HEK293T (cell line): ENCODE measurements around the gene NPR3.

ENCODE experiments used
- CTCF ChIA-PET: fragments of 350-600 bp; formaldehyde crosslinking; extraction: SDS; loops from one replicate; lab custom pipeline; 2021; ENCODE audit warnings: antibody characterized with exemption, inconsistent platforms; lab: Yijun Ruan, JAX
- POLR2A ChIA-PET: fragments of 350-600 bp; formaldehyde crosslinking; extraction: SDS; loops from one replicate; lab custom pipeline; 2020; ENCODE audit warnings: antibody characterized with exemption, inconsistent platforms; lab: Yijun Ruan, JAX
- DNase-seq: peaks from one replicate; pipeline ENCODE4 v3.0.0; 2012; ENCODE audit warnings: mixed read lengths; ENCODE audit errors: extremely low spot score
- ARNT ChIP-seq: fragments of 450-650 bp; IDR thresholded peaks from 2 replicates; pipeline ENCODE4 v1.6.1; 2017; ENCODE audit warnings: mild to moderate bottlenecking
- BHLHE40 ChIP-seq: fragments of 450-650 bp; IDR thresholded peaks from 2 replicates; pipeline ENCODE4 v1.6.1; 2016; ENCODE audit warnings: mild to moderate bottlenecking, moderate library complexity, borderline replicate concordance
- CTBP1 ChIP-seq: fragments of 450-650 bp; IDR thresholded peaks from 2 replicates; pipeline ENCODE4 v1.6.1; 2016; ENCODE audit warnings: borderline replicate concordance
- ELF4 ChIP-seq: fragments of 450-650 bp; IDR thresholded peaks from 2 replicates; pipeline ENCODE4 v1.6.1; 2017; ENCODE audit warnings: antibody characterized with exemption
- FOXA1 ChIP-seq: fragments of 450-650 bp; IDR thresholded peaks from 2 replicates; pipeline ENCODE4 v1.6.1; 2016; ENCODE audit warnings: mild to moderate bottlenecking
- FOXK2 ChIP-seq: fragments of 450-650 bp; IDR thresholded peaks from 2 replicates; pipeline ENCODE4 v1.6.1; 2016; ENCODE audit warnings: mild to moderate bottlenecking
- FOXM1 ChIP-seq: fragments of 450-650 bp; IDR thresholded peaks from 2 replicates; pipeline ENCODE4 v1.6.1; 2017; ENCODE audit warnings: mild to moderate bottlenecking, borderline replicate concordance
- HDGF ChIP-seq: fragments of 450-650 bp; IDR thresholded peaks from 2 replicates; pipeline ENCODE4 v1.6.1; 2017; ENCODE audit warnings: antibody characterized with exemption, borderline replicate concordance
- L3MBTL2 ChIP-seq: fragments of 450-650 bp; conservative IDR thresholded peaks from 2 replicates; pipeline ENCODE4 v1.6.1; 2016; ENCODE audit warnings: mild to moderate bottlenecking
- LEF1 ChIP-seq: fragments of 450-650 bp; IDR thresholded peaks from 2 replicates; pipeline ENCODE4 v1.6.1; 2017; ENCODE audit warnings: mild to moderate bottlenecking, borderline replicate concordance
- NFRKB ChIP-seq: fragments of 450-650 bp; IDR thresholded peaks from 2 replicates; pipeline ENCODE4 v1.6.1; 2016; ENCODE audit warnings: mild to moderate bottlenecking, moderate library complexity
- SP1 ChIP-seq: fragments of 450-650 bp; IDR thresholded peaks from 2 replicates; pipeline ENCODE4 v1.6.1; 2017
- SUZ12 ChIP-seq: fragments of 450-650 bp; IDR thresholded peaks from 2 replicates; pipeline ENCODE4 v1.6.1; 2016; ENCODE audit warnings: mild to moderate bottlenecking
- TARDBP ChIP-seq: fragments of 450-650 bp; IDR thresholded peaks from 2 replicates; pipeline ENCODE4 v1.6.1; 2016
- ZNF384 ChIP-seq: fragments of 450-650 bp; IDR thresholded peaks from 2 replicates; pipeline ENCODE4 v1.6.1; 2016
- TF ChIP-seq, protein P1 (sequence below): fragments of 450-650 bp; IDR thresholded peaks from 2 replicates; pipeline ENCODE4 v1.6.1; 2016

The NPR3 gene

DNA sequence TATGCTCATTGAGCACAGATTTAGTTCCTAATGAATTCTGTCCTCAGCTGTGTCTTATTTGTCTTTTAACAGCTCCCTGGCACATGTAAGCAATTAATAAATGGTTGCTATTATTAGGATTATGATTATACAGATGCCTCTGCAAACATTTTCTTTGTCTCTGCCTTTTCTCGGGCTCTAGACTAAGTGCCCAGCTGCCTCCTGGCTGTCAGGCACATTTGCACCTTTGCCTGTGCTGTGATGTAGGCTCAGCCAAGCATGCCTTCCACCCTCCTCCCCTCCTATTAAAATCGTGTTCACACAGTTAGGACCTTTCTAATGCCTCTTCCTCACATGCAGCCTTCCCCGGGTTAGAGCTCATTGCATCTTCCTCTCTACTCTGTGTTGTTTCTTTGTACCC is 25.7 kb downstream of the NPR3 start:
- DNase-seq: no peak
- CTCF ChIA-PET: no interaction called here
- TF ChIP-seq SP1: no peak
- TF ChIP-seq ELF4: no peak
- no peak for TF ChIP-seq ARNT
- no peak for TF ChIP-seq HDGF
- TF ChIP-seq, protein P1, sequence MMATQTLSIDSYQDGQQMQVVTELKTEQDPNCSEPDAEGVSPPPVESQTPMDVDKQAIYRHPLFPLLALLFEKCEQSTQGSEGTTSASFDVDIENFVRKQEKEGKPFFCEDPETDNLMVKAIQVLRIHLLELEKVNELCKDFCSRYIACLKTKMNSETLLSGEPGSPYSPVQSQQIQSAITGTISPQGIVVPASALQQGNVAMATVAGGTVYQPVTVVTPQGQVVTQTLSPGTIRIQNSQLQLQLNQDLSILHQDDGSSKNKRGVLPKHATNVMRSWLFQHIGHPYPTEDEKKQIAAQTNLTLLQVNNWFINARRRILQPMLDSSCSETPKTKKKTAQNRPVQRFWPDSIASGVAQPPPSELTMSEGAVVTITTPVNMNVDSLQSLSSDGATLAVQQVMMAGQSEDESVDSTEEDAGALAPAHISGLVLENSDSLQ: no peak
- TF ChIP-seq FOXK2: no peak
- no peak for TF ChIP-seq SUZ12
- TF ChIP-seq ZNF384: no peak
- TF ChIP-seq FOXM1: no peak
- TF ChIP-seq LEF1: no peak
- TF ChIP-seq BHLHE40: no peak
- POLR2A ChIA-PET: no interaction called here

GRCh38 chr5:32740651-32741050 is 29.5 kb downstream of the NPR3 start:
- CTCF ChIA-PET: no interaction called here

DNA sequence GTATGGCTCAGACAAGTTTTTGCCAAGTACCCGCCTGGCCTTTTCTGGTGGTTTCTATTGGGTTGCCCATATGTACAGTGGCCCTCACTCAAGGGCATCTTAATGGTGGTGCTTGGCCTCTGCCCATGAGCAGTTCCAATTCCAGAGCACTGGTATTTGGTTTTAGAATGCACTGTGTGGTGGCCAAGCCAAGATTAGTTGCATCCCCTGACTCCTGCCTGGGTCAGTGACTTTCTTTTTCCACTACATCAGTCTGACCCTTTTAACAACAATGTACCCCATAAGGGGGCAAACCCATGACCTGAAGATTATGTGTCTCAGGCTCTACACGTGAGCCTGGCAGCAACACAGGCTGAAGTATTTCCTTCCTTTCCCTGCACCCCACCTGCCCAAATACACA is 34.2 kb downstream of the NPR3 start:
- POLR2A ChIA-PET: no interaction called here
- CTCF ChIA-PET: no interaction called here
- DNase-seq: no peak
- no peak for TF ChIP-seq CTBP1
- TF ChIP-seq HDGF: no peak
- no peak for TF ChIP-seq FOXA1
- TF ChIP-seq FOXM1: no peak
- no peak for TF ChIP-seq FOXK2
- TF ChIP-seq LEF1: no peak
- no peak for TF ChIP-seq L3MBTL2
- TF ChIP-seq ARNT: no peak
- TF ChIP-seq TARDBP: no peak
- no peak for TF ChIP-seq SP1
- no peak for TF ChIP-seq ELF4
- TF ChIP-seq NFRKB: no peak
- TF ChIP-seq SUZ12: no peak
- no peak for TF ChIP-seq BHLHE40
- no peak for TF ChIP-seq ZNF384

More at GRCh38 chr5:32740651-32741050, 29.5 kb downstream of the NPR3 start:
- no peak for TF ChIP-seq TARDBP
- no peak for TF ChIP-seq NFRKB
- TF ChIP-seq FOXA1: no peak
- TF ChIP-seq ARNT: no peak
- TF ChIP-seq HDGF: no peak
- TF ChIP-seq FOXK2: no peak
- TF ChIP-seq ZNF384: no peak
- no peak for TF ChIP-seq LEF1
- no peak for TF ChIP-seq FOXM1
- TF ChIP-seq ELF4: no peak
- TF ChIP-seq BHLHE40: no peak
- TF ChIP-seq, protein P1: no peak
- TF ChIP-seq SP1: no peak
- no peak for TF ChIP-seq SUZ12
- TF ChIP-seq CTBP1: no peak
- no peak for TF ChIP-seq L3MBTL2
- POLR2A ChIA-PET: no interaction called here
- DNase-seq: no peak

DNA sequence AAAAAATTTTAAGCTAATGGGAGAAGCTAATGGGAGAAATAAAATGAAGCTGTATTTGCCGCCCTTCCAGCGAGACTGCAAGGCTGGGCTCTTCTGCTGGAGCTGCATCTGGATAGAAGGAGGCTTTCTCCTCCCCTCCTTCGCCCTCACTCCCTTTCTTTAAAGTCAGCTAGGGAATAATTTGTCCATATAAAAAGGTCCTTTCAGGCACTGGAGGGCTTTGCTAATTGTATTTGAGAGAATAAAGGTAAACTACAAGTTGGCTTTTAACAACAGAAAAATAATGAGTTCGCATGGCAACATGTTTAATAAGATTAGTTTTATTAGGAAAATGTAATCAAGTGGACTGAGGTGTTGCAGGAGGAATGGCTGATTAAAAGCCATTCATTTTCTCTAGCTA is 41.3 kb downstream of the NPR3 start:
- CTCF ChIA-PET: no interaction called here
- POLR2A ChIA-PET: no interaction called here
- TF ChIP-seq FOXK2: no peak
- TF ChIP-seq HDGF: no peak
- TF ChIP-seq SUZ12: no peak
- no peak for TF ChIP-seq TARDBP
- TF ChIP-seq BHLHE40: no peak
- no peak for TF ChIP-seq ARNT
- TF ChIP-seq CTBP1: no peak
- TF ChIP-seq LEF1: no peak
- no peak for TF ChIP-seq ELF4
- TF ChIP-seq FOXA1: no peak
- no peak for TF ChIP-seq L3MBTL2
- DNase-seq: no peak

DNA sequence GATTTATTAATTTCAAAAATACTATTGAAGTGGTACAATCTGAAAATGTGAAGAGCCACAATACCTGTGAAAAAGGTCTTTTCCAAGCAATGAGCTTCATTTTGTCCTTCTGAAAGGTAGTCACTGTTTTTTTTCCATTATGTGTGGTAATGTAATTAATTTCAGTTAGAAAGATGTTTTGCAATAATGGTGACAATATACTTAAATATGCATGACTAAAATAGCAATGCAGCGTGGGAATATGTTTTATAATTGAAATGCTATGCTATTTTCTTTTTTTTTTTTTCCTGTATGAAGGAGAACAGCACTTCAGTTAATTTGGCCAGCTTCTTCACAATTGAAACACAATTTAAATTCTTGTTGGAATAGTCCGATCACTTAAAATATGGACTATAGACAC is 41.9 kb downstream of the NPR3 start:
- TF ChIP-seq FOXM1: no peak
- TF ChIP-seq TARDBP: no peak
- no peak for TF ChIP-seq SUZ12
- no peak for TF ChIP-seq NFRKB
- no peak for TF ChIP-seq ARNT
- no peak for TF ChIP-seq ZNF384
- no peak for TF ChIP-seq CTBP1
- TF ChIP-seq LEF1: no peak
- no peak for TF ChIP-seq FOXA1
- CTCF ChIA-PET: interaction anchor here (0.5 kb wide), 1 partner anchor 683 kb away, joined by 4 read pairs; no protein-coding TSS in a partner anchor

DNA sequence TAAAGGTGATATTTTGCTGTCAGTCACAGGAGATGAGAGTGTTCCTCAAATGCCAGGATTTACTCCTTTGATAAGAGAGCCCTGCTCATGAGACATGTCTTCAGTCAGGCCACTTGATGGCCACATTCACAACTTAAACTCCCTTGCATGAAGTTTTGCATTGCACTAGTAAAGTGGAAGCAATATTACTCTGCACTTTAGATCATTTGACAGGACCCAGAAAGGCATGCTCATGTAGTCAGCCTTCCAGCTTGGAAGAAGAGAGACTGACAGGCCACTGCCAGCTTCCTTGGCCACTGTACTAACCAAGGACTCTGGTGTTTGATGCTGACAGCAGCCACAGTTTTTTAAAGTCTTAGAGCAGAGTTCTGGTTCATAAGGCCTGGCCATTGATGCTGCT is 42.6 kb downstream of the NPR3 start:
- POLR2A ChIA-PET: interaction anchor here (0.5 kb wide), 1 partner anchor 256 kb away, joined by 3 read pairs; no protein-coding TSS in a partner anchor
- no peak for DNase-seq
- CTCF ChIA-PET: no interaction called here
- TF ChIP-seq NFRKB (no peak), ELF4 (no peak), CTBP1 (no peak), LEF1 (no peak), L3MBTL2 (no peak), SP1 (no peak)

More for the DNA sequence above, 41.9 kb downstream of the NPR3 start:
- POLR2A ChIA-PET: interaction anchor here (0.5 kb wide), 1 partner anchor 256 kb away, joined by 3 read pairs; no protein-coding TSS in a partner anchor
- no peak for DNase-seq

DNA sequence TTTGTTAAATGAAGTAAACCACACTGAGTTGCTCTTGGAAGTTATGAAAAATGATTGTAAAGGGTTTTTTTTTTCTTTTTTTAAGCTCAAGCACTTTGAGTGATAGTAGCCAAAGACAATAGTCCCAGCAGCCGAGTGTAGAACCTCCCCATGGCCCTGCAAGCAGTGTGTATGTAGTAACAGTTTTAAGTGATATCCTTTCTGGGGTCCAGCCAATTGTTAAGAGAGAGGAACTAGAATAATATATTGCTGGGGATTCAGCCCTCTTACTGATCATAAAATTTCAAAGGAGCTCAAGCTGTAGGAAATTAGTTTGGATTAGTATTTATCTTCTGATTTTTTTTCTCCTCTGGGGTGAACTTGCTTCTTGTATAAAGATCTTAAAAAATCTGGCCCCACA is 43.2 kb downstream of the NPR3 start:
- CTCF ChIA-PET: no interaction called here
- DNase-seq: no peak
- TF ChIP-seq SP1: no peak
- no peak for TF ChIP-seq LEF1
- no peak for TF ChIP-seq ZNF384
- no peak for TF ChIP-seq FOXK2
- no peak for TF ChIP-seq ELF4
- TF ChIP-seq CTBP1: no peak
- TF ChIP-seq HDGF: no peak
- TF ChIP-seq NFRKB: no peak
- TF ChIP-seq SUZ12: no peak
- TF ChIP-seq BHLHE40: no peak
- no peak for TF ChIP-seq FOXM1
- TF ChIP-seq L3MBTL2: no peak
- TF ChIP-seq FOXA1: no peak
- no peak for TF ChIP-seq ARNT
- TF ChIP-seq, protein P1: no peak
- no peak for TF ChIP-seq TARDBP
- POLR2A ChIA-PET: no interaction called here
